AG09319 (cell line): Measurements from ENCODE around the gene EIF2AK3.
"Not testable (repeated sequence)": the region's sequence is repeated elsewhere in the genome, so short reads cannot be mapped to it uniquely, and the experiment has no call there.

ENCODE experiments used
- DNase-seq: peaks from one replicate; pipeline ENCODE4 v3.0.0-alpha.2; 2010; ENCODE audit warnings: low read depth; ENCODE audit errors: extremely low read depth
- TF ChIP-seq, protein P1 (sequence below): IDR thresholded peaks from 2 replicates; pipeline ENCODE4 v1.5.1; 2011; ENCODE audit warnings: low read depth, mild to moderate bottlenecking, inconsistent platforms, low read length, moderate library complexity

EIF2AK3 gene

DNA sequence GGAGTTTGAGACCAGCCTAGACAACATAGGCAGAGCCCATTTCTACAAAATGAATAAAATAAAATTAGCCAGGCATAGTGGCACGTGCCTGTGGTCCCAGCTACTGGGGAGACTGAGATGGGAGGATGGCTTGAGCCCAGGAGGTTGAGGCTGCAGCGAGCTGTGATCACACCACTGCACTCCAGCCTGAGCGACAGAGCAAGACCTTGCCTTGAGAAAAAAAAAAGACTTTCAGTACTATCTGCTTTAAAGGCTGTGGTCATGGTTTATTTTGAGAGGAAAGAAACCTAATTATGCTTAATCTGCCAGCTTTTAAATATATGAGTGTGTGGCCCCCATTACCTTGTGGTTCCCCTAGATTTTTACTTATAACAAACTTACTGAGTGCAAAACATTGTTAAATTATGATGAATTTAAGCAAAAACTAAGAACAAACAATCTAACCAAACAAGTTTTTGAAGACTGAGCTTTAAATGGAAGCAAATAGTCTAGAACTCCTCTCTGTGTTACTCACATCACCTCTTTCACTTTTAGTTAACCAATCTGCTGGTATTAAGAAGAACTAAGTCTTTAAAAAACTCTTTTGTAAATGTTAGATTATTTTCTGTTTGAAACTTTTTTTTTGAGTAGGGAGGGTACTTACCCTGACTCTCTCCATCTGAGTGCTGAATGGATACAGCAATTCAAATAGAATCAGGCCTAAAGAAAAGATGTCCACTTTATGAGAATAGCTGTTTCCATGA is 65.4 kb downstream of the EIF2AK3 start:
- TF ChIP-seq, protein P1, sequence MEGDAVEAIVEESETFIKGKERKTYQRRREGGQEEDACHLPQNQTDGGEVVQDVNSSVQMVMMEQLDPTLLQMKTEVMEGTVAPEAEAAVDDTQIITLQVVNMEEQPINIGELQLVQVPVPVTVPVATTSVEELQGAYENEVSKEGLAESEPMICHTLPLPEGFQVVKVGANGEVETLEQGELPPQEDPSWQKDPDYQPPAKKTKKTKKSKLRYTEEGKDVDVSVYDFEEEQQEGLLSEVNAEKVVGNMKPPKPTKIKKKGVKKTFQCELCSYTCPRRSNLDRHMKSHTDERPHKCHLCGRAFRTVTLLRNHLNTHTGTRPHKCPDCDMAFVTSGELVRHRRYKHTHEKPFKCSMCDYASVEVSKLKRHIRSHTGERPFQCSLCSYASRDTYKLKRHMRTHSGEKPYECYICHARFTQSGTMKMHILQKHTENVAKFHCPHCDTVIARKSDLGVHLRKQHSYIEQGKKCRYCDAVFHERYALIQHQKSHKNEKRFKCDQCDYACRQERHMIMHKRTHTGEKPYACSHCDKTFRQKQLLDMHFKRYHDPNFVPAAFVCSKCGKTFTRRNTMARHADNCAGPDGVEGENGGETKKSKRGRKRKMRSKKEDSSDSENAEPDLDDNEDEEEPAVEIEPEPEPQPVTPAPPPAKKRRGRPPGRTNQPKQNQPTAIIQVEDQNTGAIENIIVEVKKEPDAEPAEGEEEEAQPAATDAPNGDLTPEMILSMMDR = no peak
- no peak for DNase-seq

DNA sequence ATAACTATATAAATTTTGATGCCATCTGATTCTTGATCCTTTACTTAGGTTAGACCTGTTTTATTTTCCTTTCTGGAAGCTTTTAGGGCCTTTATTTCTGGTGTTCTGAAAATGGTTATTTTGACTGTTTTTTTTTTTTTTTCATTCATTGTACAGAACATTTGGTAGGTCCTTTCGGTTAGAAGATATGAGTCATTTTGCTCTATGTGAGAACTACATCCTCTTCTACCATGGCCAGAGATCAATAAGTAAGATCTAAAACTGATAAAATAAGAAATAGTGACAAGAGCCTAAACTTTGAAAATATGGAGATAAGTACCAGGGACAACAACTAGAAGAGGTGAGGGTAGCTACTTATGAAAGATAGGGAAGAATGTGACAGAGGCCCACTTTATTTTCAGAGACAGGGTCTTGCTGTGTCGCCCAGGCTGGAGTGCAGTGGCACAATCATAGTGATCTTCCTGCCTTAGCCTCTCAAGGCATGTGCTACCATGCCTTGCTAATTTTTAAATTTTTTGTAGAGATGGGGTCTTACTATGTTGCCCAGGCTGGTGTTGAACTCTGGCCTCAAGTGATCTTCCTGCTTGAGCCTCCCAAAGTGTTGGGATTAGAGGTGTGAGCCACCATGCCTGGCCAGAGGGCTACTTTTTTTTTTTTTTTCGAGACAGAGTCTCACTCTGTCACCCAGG is 66.5 kb downstream of the EIF2AK3 start:
- TF ChIP-seq, protein P1 = no peak
- DNase-seq = no peak

DNA sequence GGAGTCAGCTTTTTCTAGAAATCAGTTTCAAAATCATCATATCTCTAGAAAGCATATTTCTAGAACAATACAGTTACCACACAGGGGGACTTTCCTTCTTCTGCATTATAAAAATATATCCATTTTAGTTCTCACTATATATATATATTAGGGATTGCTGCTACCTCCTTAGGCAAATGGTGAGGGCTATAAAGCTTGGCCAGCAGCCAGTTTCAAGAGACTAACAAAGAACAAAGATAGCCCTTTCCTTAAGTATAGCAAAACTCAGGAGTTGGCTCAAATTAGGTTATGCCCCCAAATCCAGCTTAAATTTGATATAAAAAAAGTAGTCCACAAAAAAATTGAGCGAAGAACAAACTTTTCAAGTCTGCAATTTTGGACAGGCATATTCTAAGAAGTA is 70.0 kb downstream of the EIF2AK3 start:
- TF ChIP-seq, protein P1 = no peak

DNA sequence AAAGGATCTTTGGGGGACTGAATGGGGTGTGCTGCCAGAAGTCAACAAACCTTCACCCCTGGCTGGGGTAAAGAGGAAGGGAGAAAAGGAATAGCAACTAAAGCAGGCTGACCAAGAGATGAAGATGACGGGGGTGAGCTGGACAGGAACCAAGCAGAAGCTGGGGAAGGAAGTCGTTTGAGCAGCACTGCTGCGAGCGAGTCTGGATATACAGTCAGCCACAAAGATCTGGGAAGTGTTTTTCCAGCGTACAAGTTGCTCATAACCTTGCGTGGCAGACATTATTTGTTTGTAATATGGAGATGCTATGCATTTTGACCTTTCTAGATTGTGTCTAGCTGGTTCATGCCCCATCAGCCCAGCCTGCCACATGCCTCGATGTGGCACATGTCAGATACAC is 71.2 kb downstream of the EIF2AK3 start:
- TF ChIP-seq, protein P1 = no peak
- no peak for DNase-seq

More for the DNA sequence above, 70.0 kb downstream of the EIF2AK3 start:
- DNase-seq = no peak

DNA sequence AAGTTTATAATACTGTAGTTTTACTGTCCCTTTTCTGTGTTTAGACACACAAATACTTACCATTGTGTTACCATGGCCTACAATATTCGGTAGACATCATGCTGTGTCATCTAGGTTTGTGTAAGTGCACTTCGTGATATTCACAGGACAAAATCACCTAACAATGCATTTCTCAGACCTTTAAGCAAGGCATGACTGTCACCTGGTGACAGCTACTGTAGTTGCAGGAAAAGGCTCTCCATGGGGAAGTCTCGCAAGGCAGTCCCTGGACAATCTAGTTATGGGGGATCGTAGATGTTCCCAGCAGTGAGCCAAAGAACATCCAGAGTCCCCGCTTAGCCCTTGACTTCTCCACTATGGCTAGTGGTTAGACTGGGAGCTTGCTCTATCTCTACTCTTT is 73.1 kb downstream of the EIF2AK3 start:
- DNase-seq = no peak
- TF ChIP-seq, protein P1 = no peak; the same call in 1 of the 2 replicates

DNA sequence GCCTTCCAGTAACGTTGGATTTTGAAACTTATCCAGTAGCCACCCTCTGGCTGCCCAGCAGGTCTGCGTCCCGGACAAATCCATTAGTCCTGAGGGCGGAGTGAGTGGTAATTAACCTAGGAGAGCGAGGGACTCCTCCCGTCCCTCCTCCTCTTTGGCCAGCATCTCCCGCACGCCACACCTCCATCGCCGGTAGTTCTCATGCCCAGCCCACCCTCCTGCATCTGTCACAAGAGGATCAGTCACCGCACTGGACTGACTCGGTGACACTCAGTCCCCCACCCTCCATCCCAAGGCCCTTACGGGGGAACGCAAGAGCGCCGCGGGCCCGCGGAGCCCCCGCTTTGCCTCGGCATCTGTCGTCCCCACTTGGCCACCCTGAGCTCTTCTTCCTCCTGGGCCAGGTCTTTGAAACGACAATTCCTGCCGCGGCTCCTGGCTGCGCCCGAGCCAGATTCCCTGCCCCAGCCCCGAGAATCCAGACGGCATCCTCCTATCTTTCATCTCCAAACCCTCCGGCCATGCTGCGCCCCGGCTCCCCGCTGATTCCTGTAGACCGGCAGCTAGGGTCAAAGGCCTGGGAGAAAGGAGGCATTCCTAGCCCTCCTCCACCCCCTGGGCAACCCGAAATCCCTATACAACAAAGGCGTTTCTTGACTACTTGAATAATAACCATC is 77.5 kb downstream of the EIF2AK3 start:
- TF ChIP-seq, protein P1 = no peak
- DNase-seq = no peak

DNA sequence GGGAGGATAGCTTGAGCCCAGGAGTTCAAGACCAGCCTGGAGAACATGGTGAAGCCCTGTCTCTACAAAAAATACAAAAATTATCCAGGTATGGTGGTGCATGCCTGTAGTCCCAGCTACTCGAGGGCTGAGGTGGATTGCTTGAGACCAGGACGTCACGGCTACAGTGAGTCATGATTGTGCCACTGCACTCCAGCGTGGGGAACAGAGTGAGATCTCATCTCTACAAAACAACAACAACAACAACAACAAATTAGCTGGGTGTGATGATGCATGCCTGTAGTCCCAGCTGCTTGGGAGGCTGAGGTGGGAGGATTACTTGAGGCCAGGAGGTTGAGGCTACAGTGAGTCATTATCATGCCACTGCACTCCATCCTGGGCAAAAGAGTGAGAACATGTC is 81.0 kb downstream of the EIF2AK3 start:
- DNase-seq = not testable (repeated sequence)
